HG03025 (cell line): ENCODE data around the gene ELSPBP1.
"Not testable (repeated sequence)": the region's sequence is repeated elsewhere in the genome, so short reads cannot be mapped to it uniquely, and the experiment has no call there.

ENCODE experiments used
- ATAC-seq: cut with Tn5 transposase; IDR thresholded peaks from one replicate; pipeline ENCODE4 v1.9.1; 2021; ENCODE audit warnings: mild to moderate bottlenecking, moderate library complexity; ENCODE audit not compliant: unreplicated experiment, low FRiP score

ELSPBP1 gene

DNA sequence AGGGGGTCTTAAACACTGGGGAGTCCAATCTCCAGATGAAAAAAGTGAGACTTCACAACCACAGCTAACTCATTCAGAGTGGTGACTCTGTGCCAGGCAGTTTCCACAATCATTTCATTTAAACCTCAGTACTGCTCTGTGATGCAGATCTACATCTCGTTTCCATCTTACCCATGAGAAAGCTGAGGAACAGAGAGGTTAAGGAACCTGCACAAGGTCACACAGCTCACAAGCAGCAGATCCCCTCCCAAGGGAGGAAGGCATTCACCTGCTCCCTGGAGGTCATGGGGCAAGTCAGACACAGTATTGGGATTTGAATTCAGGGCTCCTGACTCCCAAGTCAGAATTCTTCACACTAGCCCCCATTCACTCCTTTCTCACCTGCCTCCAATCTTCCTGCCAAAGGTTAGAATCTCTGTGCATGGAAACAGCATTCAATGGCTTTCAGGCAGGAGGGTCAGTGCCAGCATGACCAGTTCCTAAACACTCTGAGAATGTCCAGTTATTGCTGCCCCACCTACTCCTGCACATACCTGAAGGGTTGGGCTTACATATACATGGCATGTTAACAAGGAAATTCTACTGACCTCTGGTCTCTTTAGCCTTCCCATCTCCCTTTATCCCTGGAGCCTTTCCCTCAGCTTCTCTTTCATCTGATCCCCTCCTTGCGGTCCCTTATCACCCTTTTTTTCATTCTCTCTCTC lies 47.6 kb downstream of the ELSPBP1 start:
- no peak for ATAC-seq

DNA sequence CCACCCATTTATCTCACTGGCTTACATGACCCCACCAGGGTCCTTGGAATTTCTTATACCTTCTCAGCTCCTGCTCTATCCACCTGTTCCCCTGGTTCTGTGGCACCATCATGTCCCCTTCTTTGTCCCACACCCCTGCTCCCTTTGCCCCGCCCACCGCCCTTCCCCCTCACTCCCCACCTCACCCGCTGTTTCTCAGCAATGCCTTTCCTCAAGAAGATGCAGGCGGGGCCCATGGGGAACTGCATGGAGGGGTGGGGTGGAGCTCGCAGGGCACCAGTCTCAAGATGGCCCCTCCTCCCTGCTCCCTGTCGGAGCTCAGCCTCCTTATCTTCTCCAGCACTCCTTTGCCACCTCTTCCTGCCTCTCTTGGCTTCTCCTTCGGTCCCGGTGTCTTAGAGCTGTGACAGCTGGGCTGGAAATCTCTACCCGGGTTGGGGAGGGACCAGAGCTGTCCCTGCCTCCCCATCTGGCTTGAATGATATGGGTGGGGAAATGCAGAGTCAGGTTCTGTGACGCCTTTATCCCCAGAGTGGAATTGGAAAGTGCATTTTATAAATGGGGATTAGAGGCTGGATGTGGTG lies 49.3 kb downstream of the ELSPBP1 start, which contains the start of gene CABP5:
Gene CABP5, minus strand, starts transcription at position 405 of the 584 bp plus-strand sequence. Its CDS starts 157 bp downstream, at position 248.
- no peak for ATAC-seq

DNA sequence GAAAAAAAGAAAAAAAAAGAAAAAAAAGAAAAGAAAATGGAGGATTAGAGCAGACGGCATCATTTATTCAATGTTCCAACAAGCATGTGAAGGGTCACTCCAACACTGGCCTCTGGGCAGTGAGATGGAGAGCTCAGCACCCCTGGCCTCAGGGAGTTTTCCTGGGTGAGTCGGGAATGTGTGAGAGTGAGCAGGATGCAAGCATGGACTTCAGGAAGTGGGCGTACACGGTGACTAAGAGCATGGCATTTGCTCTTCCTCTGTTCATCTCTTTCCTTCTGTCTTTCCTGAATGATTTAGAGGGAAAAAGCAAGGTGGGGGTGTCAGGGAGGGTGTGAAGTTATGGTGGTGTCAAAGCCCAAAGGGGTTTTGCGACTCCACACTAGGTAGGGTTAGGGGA lies 50.1 kb downstream of the ELSPBP1 start:
- no peak for ATAC-seq

DNA sequence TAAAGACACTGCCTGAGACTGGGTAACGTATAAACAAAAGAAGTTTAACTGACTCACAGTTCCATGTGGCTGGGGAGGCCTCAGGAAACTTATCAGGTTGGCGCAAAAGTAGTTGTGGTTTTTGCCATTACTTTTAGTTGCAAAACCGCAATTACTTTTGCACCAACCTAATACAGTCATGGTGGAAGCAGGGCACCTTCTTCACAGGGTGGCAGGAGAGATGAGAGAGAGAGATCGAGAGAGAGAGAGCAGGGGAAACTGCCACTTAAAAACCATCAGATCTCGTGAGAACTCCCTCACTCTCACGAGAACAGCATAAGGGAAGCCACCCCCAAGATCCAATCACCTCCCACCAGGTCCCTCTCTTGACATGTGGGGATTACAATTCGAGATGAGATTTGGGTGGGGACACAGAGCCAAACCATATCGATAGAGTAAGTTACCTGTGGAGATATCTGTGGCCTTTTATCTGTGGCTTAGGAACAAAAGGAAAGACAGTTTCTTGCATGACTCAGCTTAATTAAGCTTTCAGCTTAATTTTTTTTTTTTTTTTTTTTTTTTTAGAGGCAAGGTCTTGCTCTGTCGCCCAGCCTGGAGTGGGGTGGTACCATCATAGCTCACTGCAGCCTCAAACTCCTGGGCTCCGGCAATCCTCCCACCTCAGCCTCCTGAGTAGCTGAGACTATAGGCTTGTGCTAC lies 57.1 kb downstream of the ELSPBP1 start:
- ATAC-seq, result no peak

DNA sequence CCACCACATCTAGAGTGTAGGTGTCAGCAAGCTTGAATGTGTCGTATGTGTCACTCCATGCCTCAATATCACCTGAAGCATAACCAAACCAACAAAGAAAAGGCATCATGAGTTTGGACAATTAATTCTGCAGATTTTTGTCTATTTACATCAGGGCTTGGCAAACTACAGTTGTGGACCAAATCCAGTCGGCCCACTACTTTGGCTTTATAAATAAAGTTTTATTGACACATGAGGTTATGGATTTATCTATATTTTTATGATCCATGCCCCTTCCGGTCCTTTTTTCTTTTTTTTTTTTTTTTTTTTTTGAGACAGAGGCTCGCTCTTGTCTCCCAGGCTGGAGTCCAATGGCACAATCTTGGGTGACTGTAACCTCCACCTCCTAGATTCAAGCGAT lies 58.6 kb downstream of the ELSPBP1 start:
- ATAC-seq, result no peak

DNA sequence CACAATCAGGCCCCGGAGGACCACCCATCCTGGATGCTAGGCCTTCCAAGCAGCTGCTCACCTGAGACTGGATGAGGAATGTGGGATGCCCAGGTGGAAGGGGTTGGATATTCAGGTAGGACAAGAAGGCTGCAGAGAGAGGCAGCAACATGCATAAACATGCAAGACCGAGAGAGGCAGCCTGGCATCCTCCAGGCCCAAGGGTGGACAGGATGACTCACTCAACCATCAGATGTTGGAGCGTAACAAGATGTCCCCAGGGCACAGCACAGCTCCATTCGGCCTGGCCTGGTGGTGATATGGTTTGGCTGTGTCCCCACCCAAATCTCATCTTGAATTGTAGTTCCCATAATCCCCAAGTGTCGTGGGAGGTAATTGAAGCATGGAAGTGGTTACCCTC lies 59.4 kb downstream of the ELSPBP1 start:
- ATAC-seq, result no peak

DNA sequence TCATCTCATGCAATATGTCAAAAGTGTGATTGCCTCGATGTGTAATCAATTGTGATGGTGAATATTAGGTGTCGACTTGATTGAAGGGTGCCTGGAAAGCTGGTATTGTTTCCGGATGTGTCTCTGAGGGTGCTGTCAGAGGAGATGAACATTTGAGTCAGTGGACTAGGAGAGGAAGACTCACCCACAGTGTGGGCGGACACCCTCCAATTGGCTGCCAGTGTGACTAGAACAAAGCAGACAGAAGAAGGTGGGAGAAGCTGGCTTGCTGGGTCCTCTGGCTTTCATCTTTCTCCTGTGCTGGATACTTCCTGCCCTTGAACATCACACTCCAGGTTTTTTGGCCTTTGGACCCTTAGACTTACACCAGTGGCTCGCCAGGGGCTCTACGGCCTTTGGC lies 64.9 kb downstream of the ELSPBP1 start:
- ATAC-seq, result no peak

DNA sequence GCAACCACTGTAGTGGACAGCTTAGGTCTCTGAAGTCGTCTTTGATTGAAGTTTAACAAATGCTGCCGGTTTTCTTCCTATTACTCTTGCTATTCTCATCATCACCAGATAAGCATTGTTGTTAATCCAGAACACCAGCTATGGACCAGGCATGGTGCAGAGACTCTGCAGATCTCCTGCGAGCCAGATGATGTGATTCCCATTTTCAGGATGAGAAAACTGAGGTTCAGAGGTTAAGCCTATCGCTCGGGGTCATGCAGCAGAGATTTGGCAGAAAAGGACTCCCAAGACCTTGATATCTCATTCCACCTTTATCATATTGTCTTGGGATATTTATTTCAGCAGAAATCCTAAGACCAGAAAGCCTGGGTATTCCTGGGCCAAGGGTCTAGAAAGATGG lies 65.9 kb downstream of the ELSPBP1 start:
- ATAC-seq, result no peak

DNA sequence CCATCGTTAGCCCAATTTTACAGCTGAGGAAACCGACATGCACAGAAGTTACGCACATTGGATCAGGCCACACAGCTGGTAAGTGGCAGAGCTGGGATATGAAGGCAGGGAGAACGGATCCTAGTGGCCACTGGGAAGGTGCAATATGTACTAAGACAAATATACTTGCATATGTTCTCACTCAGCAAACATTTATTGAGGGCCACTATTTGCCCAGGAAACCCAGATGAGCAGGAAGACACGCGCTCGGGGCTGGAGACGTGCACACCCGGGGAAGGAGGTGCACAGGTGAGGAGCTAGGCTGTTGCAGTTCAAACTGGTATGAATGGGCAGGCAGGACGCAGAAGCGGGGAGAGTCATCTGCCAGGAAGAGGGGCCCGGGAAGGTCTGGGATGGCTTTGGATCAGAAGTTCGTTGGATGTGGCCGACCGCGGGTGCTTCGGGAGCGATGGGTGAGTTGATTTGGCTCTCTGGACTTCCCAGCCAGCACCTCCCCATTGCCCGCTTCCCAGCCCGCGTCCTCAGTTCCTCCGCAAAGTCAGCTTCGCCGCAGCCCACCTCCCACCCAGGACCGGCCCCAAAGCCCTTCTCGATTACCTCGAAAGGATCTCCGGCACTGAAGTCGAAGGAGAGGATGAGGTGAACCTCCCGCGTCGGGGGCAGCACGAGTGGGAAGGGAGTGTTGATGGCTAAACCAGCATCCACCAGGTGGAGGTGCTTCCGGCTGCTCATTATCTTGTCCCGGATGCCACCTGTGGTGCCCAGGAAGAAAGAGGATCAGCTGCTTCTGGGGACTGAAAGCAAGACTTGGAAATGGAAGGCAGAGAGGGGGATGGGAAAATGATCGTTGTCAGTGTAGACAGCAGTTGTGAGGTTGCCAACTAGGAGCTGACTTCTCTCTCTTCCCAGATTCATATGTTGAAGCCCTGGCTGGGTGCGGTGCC lies 67.2 kb downstream of the ELSPBP1 start:
- no peak for ATAC-seq

DNA sequence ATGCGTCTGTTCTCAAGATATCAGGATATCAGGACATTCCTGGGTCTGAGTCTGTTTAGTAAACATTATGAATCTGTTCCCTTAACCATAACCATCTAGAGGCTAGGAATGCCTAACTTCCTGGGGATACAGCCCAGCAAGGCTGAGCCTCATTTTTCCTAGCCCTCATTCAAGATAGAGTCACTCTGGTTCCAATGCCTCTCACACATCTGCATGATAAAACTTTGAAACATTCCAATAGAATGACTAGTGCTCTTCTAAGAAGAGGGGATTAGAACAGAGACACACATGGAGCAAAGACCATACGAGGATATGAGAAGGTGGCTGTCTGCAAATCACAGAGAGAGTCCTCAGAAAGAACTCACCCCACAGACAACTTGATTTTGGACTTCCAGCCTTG lies 70.1 kb downstream of the ELSPBP1 start:
- ATAC-seq, result no peak

DNA sequence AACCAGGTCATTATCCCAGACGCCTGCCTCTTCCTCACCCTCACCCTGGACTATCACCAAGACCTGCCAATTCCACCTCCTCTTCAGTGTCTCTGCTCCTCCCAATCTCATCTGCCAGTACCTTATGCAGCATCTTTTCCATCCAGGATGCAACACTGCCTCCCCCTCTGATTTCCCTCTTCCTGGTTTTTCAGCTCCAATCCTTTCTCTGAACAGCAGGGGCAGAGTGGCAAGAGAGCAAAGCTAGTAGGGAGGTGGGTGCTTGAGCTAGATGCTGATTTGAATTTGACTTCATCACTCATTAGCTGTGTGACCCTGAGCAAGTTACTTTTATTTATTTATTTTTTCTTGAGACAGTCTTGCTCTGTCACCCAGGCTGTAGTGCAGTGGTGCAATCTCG lies 75.0 kb downstream of the ELSPBP1 start:
- no peak for ATAC-seq

DNA sequence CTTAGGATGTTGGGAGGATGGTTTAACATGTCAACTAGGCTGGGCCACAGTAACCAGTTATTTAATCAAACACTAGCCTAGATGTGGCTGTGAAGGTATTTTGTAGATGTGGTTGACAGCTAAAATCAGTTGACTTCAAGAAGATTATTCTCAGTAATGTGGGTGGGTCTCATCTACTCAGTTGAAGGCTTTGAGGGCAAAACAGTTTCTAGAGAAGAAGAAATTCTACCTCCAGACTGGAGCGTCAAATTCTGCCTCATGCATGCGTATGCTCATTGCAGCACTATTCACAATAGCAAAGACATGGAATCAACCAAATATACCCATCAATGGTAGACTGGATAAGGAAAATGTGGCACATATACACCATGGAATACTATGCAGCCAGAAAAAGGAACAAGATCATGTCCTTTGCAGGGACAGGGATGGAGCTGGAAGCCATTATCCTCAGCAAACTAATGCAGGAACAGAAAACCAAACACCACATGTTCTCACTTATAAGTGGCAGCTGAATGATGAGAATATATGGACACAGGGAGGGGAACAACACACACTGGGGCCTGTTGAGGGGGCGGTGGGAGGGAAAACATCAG lies 75.8 kb downstream of the ELSPBP1 start:
- ATAC-seq, result not testable (repeated sequence)
